HG03103 (cell line): ENCODE results near the gene ATG9B.
"Not testable (repeated sequence)": the region's sequence is repeated elsewhere in the genome, so short reads cannot be mapped to it uniquely, and the experiment has no call there.

ENCODE experiments used
- ATAC-seq: cut with Tn5 transposase; IDR thresholded peaks from one replicate; pipeline ENCODE4 v1.9.1; 2021; ENCODE audit warnings: low read depth; ENCODE audit not compliant: unreplicated experiment

Gene ATG9B

DNA sequence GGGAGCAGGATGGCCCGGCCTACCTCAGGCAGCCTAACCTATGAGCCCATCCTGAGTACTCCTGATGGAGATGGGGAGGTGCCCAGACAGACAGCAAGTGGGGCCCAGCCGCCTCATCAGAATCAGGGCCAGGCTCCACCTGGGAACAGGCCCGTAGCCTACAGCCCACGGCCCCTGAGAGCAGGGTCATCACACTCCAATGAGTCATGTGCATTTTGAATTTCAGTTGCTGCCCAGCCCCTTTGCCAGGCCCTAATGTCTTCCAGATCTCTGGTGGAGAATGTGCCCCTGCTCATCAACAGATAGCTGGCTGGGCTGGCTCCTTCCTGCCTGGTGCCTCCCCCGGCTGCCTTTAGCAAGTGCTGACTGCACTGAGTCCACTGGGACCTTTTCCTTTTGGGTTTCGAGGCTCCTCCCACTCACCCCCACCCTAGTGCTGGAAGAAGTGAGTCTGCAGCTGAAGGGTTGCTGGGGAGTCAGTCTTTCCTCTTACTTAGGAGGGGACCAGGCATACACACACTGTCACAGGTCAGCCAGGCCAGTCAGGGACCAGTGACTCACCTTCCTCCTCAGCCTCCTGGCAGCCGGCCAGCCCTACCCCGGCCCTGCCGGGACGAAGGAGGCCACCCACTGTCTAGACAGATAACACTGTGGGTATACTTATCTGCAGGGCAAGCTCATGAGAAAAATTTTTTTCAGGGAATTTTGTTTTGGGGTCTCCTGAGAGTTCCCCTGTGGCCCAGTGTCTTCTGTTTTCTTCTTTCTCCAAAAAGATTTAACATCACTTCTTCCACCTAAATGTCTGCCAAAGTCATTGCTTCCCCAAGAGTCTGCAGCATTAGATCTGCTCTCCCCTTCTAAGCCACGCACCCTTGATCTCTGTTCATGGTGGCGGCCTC, 14.9 kb upstream of the ATG9B start:
- no peak for ATAC-seq

GRCh38 chr7:151035902-151036301, 11.6 kb upstream of the ATG9B start:
- no peak for ATAC-seq

DNA sequence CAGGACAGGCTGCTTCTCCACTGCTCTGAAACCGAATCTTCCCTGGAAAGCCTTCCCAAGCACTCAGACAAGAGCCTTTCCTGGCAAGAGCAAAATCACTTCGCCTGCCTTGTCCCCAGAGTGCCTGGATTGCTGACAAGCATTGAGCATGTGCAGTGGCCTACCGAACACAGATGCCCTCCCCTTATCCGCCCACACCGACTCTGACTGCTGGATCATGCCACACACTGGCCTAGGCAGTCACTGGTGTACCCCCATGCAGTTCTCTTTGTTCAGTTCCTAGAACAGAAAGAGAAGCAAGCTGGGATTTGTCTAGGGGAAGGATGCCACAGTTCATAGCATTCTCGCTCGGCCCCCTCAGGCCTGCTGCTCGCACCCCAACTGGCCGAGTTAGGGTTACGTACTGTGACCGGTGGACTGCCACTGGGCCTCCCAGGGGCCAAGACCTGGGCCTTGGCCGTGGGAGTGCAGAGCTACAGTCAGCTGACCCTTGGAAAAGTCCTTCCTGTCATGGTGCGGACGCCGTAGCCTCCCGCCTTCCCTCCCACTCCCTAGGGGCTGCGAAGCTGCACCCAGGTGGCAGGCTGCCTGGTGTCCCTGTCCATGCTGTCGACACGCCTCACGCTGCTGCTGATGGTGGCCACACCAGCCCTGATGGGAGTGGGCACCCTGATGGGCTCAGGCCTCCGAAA, 10.9 kb upstream of the ATG9B start:
- ATAC-seq: no peak

- no peak for ATAC-seq
Measured at GRCh38 chr7:151034312-151035025, 10.2 kb upstream of the ATG9B start.

DNA sequence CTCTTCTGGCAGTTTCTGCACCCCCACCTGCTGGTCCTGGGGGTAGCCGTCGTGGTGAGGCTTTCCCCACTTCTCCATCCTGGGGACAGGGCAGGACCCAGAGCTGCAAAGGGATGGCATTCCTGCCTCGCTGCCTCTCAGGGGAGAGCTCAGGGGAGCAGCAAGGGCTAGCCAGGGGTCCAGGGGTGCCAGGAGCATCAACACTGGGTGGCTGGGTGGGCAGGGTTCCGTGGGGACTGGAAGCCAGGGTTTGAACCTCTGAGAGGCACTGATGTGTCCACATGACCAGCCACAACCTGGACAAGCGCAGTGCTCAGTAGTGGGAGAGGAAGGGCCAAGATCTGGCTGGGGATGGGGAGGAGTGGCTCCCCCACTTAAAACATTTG, 9.6 kb upstream of the ATG9B start:
- no peak for ATAC-seq

- no peak for ATAC-seq
Measured at GRCh38 chr7:151032936-151033863, 8.9 kb upstream of the ATG9B start.

DNA sequence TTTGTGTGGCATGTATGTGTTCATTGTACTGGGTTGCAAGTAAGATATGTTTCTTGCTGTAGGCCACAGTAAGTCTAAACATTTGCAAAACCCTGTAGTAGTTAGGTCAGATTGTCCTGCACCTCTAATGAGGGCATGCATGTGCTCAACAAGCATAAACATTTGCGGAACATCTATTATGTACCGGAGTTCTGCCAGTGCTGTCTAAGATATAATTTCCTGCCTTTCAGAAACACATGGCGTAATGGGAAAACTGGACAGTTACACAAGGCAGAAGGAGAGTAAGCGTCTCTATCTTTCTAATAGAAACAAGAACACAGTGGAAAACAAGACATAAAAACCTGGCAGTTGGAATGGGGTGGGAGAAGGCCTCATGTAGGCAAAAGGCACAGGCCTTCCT, 6.7 kb upstream of the ATG9B start:
- no peak for ATAC-seq

DNA sequence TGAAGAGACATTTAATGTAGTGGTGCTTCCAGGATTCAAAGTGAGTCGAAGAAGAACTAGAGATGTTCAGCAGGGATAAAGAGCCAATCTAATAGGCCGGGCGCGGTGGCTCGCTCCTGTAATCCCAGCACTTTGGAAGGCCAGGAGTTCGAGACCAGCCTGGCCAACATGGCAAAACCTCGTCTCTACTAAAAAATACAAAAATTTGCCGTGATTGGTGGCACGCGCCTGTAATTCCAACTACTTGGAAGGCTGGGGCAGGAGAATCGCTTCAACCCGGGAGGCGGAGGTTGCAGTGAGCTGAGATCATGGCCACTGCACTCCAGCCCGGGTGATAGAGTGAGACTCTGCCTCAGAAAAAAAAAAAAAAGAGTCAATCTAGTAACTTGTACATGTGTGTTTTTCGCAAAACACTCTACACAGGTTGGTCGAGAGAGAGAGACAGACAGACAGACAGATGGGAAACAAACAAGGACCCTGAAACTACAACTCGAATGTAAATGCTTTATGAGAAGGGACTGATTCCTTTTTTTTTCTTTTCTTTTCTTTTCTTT, 4.7 kb upstream of the ATG9B start:
- no peak for ATAC-seq

DNA sequence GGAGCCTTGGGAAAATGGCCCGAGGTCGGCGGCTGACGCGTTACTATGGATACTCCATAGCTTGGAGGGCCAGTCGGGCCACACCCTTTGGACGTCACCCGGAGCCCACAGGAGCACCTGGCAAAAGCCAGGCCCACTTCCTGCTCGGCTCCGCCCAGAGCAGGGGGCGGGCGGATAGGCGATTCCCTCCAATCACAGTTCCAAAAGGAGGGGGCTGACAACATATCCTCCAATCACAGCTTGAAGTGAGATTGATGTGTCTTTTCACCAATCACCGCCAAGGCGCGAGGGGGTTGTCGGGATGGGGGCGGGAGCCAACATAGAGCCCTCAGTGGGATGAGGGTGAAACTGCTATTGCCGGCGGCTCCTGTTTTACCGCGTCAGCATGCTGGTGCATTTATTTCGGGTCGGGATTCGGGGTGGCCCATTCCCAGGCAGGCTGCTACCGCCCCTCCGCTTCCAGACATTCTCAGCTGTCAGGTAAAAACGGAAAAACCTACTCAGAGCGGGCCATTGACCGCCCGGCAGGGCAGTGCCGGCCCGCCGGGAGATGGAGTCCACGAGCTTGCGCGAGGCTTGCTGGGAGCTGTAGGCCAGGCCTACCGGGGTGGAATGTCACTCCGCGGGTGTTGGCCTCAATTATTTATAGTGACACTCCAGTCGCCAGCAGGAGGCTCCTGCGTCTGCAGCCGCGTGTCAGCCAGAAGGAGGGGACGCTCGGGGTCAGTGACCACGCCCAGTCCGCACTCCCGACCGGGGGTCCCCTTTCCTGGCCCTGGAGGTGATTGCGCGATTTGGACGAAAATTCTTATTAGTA, 4.0 kb upstream of the ATG9B start, which contains the start of gene ABCB8:
Gene ABCB8 (plus strand): TSS at position 320 of the 817 bp plus-strand sequence. CDS start 66 bp downstream, at position 386.
- peak; percentile 95 for ATAC-seq

GRCh38 chr7:151027728-151028130, 3.4 kb upstream of the ATG9B start:
- peak; percentile 1 for ATAC-seq

DNA sequence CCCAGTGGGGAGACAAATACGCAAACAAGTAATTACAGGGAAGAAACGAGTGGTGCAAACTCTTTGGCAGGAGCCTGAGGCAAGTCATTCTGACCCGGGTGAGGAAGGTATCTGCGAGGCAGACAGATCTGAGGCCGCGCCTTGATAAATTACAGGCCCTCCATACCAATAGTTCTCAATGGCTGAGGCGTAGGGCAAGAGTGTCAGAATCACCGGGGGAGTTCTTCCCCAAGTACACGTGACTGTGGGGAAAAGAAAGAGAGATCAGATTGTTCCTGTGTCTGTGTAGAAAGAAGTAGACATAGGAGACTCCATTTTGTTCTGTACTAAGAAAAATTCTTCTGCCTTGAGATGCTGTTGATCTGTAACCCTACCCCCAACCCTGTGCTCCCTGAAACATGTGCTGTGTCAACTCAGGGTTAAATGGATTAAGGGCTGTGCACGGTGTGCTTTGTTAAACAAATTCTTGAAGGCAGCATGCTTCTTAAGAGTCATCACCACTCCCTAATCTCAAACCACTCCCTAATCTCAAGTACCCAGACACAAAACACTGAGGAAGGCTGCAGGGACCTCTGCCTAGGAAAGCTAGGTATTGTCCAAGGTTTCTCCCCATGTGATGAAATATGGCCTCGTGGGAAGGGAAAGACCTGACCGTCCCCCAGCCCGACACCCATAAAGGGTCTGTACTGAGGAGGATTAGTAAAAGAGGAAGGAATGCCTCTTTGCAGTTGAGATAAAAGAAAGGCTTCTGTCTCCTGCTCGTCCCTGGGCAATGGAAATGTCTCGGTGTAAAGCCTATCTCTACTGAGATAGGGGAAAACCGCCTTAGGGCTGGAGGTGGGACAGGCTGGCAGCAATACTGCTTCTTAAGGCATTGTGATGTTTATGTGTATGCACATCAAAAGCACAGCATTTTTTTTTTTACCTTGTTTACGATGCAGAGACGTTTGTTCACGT, 2.8 kb upstream of the ATG9B start:
- ATAC-seq: not testable (repeated sequence)

DNA sequence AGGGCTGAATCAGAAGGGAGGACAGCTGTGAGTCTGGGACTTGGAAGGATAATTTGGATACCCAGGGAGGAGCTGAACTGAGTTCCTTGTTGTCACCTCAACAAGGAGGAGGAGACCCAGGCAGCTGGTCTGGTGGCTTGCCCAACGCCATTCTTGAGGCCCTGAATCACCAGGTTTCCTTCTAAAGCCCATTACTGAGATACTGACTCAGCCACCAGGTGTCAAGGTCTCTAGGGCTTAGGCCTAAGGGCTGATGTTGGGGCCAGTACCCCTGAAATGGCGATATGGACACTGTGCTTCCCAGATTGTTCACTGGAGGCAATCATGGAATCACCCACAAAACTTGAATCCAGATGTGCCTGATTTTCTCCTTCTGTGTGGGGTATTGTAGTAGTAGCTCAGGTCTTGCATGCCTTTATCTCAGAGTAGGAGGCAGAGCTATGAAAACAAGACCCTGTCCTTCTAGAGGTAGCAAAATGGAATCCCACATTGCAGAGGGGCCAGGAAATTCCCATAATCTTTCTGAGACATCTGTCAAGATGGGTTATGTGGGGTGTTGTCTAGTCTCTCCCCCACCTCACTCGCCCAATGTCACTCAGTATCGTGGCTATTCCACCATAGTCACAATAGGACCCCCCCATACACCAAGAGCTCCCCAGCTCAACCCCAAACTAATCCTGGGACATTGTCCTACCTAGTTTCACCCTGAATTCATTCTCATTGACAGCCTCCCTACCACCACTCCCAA, 1.8 kb upstream of the ATG9B start:
- no peak for ATAC-seq

DNA sequence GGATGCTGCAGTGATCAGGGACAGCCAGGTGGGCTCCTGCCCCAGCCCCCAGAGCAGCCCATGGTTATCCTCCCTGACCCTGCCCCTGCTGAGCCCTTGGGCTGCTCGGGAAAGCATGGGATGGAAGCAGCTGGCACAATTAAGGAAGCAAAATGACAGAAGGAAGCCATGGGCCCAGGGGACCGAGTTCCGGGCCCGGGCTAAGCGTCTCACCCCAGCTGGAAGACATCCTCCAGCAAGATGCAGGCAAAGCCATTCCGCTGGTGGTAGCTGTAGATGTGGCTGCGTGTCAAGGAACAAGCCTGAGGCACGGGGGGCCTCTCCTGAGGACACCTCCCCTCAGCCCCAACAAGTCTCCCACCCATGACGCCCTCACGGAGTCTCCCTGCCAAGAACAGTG, 1.1 kb downstream of the ATG9B start:
- ATAC-seq: no peak

- ATAC-seq: no peak
Measured at GRCh38 chr7:151020231-151020630, 4.1 kb downstream of the ATG9B start.

GRCh38 chr7:151019130-151019447, 5.2 kb downstream of the ATG9B start:
- ATAC-seq: no peak

GRCh38 chr7:151018421-151019129, 5.7 kb downstream of the ATG9B start:
- no peak for ATAC-seq

GRCh38 chr7:151017953-151018420, 6.3 kb downstream of the ATG9B start:
- ATAC-seq: peak; percentile 59
